NCI-H748 (cell line): Measurements from ENCODE around the gene INF2.
"Not testable (repeated sequence)": the region's sequence is repeated elsewhere in the genome, so short reads cannot be mapped to it uniquely, and the experiment has no call there.

Experiments
- DNase-seq: peaks from one replicate; lab custom pipeline; 2025; ENCODE audit not compliant: unreplicated experiment; lab: John Stamatoyannopoulos, UW

The INF2 gene

DNA sequence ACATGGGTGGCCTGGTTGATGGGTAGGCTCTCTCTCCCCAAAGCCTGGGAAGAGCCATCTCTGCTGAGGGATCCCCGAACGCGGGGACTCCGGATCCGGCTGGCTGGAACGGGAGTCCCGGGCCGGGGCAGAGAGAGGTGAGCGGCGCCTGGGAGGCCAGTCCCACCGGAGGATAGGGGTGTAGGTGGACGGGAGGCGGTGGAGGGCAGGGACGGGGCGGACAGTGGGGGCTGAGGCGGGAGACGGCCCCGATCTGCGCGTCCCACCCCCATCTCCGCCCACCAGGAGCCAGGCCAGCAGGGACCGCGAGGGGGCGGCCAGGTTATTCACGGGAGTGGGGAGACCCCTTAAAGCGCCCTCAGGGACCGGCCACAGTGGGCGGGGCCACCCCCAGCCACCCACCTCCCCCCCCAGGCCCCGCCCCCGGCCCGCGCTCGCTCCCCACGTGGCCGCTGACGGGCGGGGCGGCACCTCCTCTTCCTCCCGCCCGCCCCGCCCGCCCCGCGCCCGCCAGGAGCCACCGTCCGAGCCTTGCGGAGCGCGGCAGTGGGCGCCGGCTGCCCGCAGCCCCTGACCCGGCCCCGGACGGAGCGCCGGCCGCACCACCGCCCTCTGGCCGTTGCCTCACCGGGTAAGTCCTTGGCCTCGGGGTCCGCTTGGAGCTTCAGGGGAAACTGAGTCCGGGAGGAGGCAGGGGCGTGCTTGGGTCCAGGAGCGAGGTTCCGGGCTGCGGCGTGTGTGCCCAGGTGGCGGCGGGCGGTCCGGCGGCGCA lies at the start of gene INF2:
INF2 (plus strand) TSS at position 510 of the 772 bp plus-strand sequence. CDS start 11,748 bp downstream, outside the sequence.
- DNase-seq = peak; percentile 58

DNA sequence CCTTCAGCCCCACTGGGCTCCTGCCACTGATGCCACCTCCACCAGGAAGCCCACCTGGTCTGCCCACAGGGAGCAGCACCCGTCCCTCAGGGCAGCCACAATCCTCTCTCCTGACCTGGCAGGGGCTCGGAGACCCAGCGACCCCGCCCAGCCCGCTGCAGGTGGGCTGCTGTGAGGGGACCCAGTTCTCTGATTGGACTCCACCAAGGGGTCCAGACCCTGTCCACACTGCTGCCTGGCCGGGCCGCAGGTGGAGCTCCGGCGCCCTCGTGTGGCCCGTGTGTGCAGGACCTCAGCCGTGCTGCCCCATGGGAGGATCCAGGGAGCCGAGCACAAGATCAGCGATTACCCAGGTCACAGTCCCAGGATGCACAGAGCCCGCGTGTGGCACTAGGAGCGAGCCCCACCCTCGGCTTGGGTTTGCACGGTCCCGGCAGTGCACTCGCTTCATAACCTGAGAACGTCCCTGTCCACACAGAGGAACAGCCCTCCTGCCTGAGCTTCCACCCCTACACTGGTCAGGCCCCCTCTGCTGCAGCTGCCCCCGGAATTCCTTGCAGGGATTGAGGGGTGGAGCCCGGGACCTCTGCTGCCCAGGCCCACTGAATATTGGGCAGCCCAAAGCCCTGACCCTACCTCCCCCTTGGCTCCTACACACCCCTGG lies 49.4 kb upstream of the INF2 start:
- DNase-seq = peak; percentile 73

DNA sequence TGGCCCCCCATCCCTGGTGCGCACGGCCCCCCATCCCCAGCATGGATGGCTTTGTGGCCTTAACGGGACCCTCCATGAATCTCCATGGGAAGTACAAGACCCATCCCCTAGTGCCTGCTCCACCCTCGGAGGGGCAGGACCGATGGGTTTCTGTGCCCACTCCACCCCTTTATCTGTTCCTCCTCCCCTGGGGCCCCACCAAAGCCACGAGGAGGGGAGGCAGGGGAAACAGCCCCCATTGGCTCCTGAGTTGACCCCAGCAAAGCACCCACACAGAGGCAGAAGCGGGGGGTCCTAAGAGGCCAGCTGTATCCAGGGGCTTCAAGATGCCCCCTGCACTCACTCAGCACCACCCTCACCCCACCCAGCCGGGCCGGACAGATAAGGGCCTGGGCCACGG lies 48.7 kb upstream of the INF2 start:
- DNase-seq = no peak

DNA sequence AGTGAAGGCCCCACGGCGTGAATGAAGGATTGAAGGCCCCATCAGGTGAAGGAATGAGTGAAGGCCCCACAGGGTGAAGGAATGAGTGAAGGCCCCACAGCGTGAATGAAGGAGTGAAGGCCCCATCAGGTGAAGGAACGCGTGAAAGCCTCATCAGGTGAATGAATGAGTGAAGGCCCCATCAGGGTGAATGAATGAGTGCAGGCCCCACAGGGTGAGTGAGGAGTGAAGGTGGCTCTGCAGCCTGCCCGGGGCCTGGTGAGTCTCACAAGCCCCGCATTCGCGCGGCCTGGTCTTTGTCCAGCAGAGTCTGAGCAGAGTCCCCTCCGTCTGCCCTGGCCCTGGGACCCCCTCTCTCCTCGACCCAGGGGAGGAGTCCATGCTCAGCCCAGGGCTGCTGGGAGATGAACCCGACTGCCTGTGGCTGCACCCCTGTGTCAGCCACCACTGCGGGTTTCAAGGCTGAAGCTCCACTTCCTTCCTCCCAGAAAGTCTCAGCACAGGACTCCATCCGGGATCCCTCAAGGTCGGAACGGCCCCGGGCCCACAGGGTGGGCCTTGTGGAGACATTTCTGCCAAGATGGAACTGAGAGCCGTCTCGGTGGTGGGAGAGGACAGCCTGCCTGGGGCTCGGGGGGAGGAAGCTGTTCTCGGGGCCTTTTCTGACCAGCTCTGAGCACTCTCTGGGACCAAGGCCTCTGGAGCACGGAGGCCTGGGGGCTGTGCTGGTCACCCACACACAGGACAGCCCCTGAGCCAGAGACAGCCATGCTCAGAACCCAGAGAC lies 47.5 kb upstream of the INF2 start:
- no peak for DNase-seq

DNA sequence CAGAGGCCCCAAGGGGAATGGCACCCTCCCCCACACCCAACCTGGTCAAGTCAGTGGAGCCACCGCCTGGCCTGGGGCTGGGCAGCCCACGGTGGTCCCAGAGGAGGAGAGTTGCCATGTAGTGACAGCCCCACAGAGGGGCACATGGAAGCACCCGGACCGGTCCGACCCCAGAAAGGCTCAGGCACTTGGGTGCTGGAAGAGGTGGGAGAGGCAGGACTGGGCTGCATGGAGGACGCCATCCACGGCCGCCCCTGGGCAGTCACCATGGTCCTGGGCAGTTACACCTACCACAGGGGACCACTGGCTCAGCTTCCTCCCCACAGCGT lies 46.9 kb upstream of the INF2 start:
- DNase-seq = no peak

DNA sequence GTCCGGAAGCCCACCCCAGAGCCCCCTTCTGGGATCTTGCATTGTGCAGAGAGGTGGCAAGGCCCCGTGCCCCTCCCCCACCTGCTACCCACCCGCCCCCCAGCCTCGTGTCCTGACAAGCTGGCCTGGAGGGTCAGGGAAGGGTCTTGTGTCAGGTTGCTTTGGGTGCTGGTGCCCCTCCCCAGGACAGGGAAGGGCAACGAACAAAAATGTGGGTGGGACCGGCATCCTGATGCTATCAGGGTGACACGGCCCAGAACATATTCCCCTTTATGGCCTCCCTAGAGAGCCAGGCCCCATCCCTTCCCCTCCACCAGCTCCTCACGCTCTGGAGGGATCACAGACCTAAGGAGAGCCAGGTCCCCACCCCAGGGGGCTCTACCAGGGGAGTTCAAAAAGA lies 46.1 kb upstream of the INF2 start:
- no peak for DNase-seq

DNA sequence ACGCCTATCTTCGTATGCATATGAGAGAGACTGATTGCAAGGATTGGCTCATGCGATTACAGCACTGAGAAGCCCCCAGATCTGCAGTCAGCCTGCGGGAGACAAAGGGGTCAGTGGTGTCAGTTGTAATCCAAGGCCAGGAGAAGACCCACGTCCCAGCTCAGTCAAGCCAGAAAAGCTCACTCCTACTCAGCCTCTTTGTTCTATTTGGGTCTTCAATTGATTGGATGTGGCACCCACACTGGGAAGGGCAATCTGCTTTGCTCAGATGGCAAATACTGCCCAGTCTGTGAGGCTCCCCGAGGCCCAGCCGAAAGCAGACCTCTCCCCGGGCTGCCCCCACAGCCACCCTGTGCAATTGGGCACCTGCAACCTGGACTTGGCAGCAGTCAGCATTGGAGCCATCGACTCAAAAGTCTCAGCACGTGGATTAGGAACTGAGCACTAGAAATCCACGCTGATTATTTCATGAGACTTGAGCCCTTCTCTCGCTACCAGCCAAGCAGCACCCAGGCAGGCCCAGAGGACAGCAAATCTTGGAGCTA lies 45.3 kb upstream of the INF2 start:
- DNase-seq = no peak

DNA sequence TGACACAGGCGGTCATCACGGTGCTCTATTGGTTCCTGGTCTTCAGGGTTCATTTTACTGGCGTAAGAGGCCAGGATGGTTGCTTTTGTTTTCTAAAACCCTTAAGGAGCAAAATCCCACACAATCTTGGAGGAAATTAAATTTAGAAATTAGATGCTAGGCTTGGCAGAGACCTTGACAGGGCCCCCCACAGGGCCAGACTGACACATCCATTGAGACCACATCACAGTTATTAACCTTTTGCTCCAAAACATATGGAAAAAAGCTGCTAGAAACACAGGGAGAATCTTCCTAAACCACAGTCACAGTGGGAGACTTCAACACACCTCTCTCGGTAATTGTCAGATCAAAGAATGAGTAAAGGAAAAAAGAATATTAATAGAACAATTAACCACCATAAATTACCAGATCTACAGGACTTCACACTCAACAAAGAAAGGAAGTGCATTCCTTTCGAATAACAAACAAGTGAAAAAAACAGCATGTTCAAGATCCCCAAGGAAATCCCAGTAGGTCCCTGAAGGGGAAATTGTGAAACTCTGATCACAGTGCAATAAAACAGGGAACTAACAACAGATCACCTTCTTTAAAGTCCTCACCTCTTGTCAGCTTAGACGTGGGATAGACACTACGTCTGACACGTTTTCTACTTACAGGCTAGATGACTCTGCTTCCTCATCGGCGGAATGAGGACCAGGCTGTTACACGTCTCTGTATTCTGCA lies 44.6 kb upstream of the INF2 start:
- no peak for DNase-seq

DNA sequence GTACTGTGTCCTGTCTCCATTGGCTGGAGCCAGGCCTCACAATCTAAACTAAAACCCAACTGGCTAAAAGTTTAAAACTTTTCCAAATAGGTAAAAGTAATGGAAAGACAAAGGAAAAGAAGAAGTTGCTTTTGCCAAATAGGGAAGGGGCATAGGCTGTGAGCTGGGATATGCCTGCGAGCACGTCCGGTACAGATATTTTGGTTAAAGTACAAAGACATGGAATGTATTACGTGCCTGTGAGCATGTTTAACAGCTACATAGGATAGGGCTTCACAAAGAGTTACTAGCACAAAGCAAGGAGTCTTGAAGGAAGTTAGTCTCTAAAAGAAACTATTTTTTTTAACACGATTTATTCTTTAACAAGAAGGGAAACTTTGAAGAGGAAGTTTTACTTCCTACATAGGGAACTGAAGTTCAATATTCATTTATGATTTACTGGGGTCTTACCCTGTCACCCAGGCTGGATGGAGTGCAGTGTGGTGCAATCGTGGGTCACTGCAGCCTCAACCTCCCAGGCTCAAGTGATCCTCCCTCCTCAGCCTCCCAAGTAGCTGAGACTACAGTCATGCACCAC lies 41.9 kb upstream of the INF2 start:
- DNase-seq = no peak

DNA sequence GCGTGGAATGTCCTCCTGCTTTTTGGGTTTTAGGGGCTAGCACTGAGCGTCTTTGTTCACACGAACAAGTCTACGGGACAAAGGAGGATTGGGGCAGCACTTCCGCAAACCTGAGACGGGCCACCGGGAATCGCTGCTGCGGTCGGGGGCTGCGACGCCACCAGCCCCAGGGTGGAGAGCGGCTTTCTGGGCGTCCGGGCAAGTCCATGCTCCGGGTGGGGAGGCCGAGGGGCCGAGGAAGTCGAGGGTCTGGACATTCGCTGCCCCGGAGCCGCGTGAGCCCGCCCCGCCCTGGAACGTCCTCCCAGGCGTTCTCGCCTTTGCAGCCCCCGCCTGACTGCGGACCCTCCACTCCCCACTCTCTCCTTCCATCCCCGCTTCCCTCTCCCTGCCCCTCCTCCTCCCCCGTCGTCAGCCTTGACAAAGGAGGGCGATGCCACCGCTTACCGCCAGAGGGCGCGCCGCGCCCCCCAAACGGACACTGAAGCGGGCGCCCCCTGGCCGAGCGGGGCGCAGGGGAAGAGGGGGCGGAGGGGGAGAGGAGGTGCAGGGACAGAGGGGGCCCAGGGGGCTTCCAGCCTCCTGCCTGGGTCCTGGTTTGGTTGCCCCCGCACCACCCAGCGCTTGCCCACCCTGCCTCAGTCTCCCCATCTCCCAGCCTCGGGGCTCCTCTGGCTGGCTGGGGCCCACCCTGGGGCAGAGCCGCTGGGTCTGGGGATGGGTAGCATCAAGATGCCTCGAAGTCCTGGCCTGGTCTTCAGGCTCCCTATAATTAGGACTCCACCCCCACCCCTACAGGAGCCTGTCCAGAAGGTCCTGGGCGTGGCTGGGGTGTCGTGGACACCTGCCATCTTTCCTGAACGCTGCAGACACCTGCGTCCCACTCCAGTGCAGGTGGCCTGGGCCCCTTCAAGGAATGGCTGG lies 39.1 kb upstream of the INF2 start:
- peak; percentile 64 for DNase-seq

DNA sequence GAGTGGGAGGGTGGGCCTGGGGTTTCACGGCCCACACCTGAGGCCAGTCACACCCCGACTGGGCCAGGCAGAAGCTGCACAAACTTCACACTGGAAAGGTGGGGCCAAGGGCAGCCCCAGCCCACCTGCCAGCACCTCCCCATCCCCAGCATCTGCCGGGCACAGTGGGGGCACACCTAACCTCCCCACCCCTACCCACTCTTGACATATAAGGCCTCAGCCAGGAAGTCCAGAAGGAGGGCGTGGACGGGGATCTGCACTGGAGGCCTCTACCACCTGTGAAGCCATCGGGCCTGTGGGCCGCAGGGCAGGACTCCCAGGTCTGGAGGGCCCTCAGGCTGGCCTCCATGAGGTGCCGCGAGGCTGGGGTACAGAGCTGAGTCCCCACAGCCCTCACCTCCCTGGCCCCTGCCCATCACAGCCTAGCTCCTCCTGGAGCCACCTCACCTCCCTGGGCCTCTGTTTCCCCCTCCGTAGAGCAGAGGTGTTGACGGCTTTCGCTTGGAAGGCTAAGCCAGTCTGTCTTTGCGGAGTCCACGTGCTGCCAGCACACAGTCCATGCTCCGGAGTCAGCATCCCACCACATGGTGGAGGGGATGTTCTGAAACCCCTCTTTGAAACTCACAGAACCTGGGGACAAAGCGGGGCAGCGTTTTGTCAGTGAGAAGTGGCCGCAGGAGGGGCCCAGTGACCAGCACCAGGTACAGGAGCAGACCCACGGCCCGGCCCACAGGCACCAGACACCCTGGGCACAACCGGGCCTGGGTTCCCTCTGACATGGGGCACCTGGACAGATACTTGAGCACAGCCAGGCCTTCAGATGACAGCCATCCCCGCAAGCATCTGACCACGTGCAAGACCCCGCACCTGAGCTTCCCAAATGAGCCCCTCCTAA lies 38.2 kb upstream of the INF2 start:
- DNase-seq = no peak

DNA sequence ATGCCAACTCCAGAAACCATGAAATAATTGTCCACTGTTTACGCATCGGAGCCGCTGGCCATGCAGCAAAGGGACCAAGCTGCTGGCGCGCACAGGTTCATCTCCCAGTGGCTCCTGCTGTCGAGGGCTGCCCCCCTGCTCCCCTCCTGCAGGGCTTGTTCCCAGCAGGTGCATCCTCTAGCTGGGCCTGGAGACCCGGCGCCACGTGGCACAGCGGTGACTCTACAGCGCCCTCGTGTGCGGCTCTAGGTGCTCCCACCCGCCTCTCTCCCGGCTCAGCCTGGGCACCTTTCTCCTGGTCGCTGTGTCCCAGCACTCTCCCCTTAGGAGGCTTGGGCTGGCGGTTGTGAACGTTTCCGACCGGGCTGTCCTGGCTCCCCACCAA lies 37.5 kb upstream of the INF2 start:
- peak; percentile 21 for DNase-seq

DNA sequence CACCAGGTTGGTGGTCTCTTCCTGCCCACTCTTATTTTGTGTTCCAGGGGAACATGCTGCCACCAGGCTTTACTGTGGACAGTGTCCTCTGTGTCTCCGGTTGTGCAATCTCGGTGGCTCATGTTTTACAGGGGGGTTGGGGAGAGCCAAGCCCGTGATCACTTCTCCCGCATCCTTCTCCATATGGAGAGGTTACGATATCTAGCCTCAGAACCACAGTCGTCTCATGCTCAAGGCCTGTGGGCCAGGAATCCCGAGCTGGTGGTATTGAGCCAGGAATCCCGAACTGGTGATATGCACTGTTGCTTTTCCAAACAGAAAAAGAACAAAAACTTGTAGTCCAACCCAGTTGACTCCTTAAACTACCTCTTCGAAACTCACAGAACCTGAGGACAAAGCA lies 37.0 kb upstream of the INF2 start:
- no peak for DNase-seq

DNA sequence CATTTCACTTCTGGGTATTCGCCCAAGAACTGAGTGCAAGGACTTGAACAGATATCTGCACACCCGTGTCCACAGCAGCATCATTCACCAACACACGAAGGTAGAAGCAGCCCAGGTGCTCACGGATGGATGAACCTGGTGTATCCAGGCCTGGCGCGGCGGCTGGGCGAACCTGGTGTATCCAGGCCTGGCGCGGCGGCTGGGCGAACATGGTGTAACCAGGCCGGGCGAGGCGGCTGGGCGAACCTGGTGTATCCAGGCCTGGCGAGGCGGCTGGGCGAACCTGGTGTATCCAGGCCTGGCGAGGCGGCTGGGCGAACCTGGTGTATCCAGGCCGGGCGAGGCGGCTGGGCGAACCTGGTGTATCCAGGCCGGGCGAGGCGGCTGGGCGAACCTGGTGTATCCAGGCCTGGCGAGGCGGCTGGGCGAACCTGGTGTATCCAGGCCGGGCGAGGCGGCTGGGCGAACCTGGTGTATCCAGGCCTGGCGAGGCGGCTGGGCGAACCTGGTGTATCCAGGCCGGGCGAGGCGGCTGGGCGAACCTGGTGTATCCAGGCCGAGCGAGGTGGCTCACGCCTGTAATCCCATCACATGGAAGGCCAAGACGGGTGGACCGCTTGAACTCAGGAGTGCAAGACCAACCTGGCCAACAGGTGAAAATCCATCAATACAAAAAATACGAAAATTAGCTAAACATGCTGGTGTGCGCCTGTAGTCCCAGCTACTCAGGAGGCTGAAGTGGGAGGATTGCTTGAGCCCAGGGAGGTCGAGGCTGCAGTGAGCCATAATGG lies 36.1 kb upstream of the INF2 start:
- DNase-seq = not testable (repeated sequence)

DNA sequence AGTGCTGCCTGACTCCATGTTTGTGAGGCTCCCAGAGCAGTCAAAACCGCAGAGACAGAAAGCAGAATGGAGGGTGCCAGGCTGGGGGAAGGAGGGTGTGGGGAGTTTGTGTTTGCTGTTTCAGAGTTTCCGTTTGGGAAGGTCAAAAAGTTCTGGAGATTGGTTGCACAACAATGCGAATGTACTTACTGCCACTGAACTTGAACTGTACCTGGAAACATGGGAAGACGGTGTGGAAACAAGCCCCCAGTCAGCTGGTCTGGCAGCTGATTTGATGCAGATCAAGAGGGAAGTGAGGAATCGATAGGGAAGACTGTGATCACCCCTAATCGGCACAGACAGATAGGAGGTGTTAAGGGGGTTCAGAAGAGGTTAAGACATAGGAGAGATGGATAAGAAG lies 35.3 kb upstream of the INF2 start:
- no peak for DNase-seq

DNA sequence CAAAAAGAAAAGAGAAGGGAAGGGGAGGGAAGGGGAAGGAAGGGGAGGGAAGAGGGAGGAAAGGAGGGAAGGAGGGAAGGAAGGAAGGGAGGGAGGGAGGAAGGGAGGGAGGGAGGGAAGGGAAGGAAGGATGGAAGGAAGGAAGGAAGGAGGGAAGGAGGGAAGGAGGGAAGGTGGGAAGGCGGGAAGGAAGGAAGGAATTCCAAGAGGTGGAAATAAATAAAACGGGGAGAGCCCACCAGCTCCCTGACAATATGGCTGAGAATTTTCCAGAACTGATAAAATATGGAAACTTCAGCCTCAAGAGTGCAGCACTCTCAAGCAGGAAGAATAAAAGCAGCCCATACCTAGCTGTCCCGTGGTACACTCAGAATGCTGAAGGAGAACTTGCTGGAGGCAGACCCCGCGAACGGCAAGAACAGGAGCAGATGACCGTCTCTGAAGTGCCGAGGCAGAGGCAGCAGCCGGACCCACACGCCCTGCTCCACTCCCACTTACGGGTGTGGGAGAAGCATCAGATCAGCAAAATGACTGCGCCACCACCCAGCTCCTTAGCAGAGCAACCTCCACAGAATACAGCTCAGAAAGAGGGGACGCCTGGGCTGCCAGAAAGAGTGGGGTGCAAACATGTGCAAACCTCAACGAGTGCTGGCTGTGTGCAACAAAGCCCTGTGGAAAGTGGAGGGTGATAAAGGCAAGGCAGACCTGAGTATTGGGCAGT lies 34.1 kb upstream of the INF2 start:
- no peak for DNase-seq

DNA sequence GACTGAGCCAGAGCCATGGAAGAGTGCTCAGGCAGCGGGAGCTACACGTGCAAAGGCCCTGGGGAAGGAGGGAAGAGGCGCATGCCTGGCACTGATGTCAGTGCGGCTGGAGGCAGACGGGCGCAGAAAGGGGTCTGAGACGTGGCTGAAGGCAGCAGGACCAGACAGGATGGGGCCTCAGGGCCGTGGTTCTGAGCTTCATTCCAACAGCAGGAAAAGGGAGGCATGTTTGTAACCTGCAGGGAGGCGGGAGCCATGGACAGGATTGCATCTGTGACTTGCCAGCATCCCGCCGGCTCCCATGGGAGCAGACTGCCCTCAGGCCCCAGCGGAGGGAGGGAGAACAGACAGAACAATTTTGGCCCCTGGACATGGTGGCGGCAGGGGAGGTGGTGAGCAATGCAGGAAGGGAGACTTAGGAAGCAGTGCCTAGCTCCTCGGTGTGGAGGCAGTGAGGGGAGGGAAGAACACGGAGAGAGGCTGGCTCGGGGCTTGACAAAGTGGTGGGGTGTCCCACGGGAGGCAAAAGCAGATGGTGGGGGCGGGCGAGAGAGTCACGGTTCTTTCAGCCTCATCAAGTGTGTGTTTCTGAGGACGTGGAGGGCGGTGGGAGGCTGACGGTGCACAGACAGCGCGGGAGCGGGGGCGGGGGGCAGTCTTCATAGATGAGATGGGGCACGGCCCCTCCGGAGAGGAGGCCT lies 33.3 kb upstream of the INF2 start:
- no peak for DNase-seq
